KMS-11 (cell line): ENCODE data around the gene PCBD2.

Source experiments
- H2AFZ ChIP-seq: fragments of 200-600 bp; sonication (generic); 2 replicates; pipeline ENCODE4 v1.6.1; 2016; ENCODE audit warnings: antibody characterized with exemption, mixed run types, low read depth
- H3K27ac ChIP-seq: fragments of 200-600 bp; sonication (generic); 2 replicates; pipeline ENCODE4 v1.6.1; 2016; ENCODE audit warnings: mild to moderate bottlenecking, mixed run types
- H3K27me3 ChIP-seq: fragments of 200-600 bp; sonication (generic); 2 replicates; pipeline ENCODE4 v1.6.1; 2017; ENCODE audit warnings: mild to moderate bottlenecking, low read depth, mixed run types, moderate library complexity; ENCODE audit not compliant: insufficient read depth
- H3K36me3 ChIP-seq: fragments of 200-600 bp; sonication (generic); 2 replicates; pipeline ENCODE4 v1.6.1; 2017; ENCODE audit warnings: mild to moderate bottlenecking, mixed run types; ENCODE audit not compliant: insufficient read depth
- H3K4me1 ChIP-seq: fragments of 200-600 bp; sonication (generic); 2 replicates; pipeline ENCODE4 v1.6.1; 2016; ENCODE audit warnings: mild to moderate bottlenecking, low read depth, mixed run types; ENCODE audit not compliant: poor library complexity, severe bottlenecking
- H3K4me2 ChIP-seq: fragments of 200-600 bp; sonication (generic); 2 replicates; pipeline ENCODE4 v1.7.0; 2016; ENCODE audit warnings: mild to moderate bottlenecking, mixed run types
- H3K4me3 ChIP-seq: fragments of 200-600 bp; sonication (generic); IDR thresholded peaks from 2 replicates; pipeline ENCODE4 v1.6.1; 2017; ENCODE audit warnings: low read depth, low read length, mixed read lengths; ENCODE audit not compliant: insufficient read depth
- H3K79me2 ChIP-seq: fragments of 200-600 bp; sonication (generic); 2 replicates; pipeline ENCODE4 v1.6.1; 2016; ENCODE audit warnings: low read depth, mixed run types; ENCODE audit not compliant: insufficient read depth
- H3K9ac ChIP-seq: fragments of 200-600 bp; sonication (generic); 2 replicates; pipeline ENCODE4 v1.6.1; 2016; ENCODE audit warnings: mild to moderate bottlenecking, mixed run types
- H4K20me1 ChIP-seq: fragments of 200-600 bp; sonication (generic); 2 replicates; pipeline ENCODE4 v1.6.1; 2016; ENCODE audit warnings: mild to moderate bottlenecking, mixed run types; ENCODE audit not compliant: insufficient read depth
- TF ChIP-seq, protein P1 (sequence below): fragments of 200-600 bp; sonication (generic); conservative IDR thresholded peaks from 2 replicates; pipeline ENCODE4 v1.6.1; 2017; ENCODE audit warnings: low read depth, mild to moderate bottlenecking, antibody characterized with exemption, low read length, moderate library complexity, mixed read lengths

PCBD2 gene

DNA sequence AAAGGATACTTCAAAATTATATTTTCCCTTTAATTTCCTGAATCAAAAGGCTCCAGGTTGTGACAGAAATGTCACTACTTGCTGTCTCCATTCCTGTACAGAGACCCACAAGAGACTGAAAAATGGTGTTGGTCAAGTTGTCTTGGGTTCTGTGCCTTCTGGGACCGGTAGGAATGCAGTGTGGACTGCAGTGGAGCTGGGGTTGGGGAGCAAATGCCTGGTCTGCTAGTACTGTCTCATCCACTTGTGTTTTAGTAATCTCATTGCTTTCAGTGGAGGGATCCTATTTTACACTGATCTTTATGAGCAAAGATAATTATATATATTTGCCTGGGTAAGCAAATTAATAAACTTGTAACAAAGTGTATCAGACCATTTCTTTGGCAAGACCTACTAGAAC is 38.6 kb downstream of the PCBD2 start:
- no peak overlapping the region for H3K9ac ChIP-seq
- H3K4me2 ChIP-seq = no peak overlapping the region
- no peak overlapping the region for H2AFZ ChIP-seq

DNA sequence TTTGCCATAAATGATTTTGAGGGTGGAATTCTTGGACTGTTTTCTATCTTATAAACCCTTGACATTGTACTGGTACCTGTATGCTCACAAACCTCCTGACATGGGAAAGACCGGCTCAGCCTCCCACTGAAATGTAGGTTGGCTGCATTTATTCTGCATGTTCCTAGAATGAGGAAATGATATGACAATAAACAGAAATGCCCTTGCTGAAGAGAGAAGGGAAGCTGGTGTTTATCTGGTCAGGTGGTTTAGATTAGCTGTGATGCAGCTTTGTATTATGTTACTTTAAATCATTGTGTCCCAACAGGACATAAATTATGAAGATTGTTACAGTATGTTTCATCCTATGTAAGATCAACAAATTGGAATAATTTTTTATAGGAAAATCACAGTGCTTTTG is 39.7 kb downstream of the PCBD2 start:
- no peak overlapping the region for H3K27ac ChIP-seq
- H2AFZ ChIP-seq = no peak overlapping the region
- no peak overlapping the region for H3K4me3 ChIP-seq
- H3K4me2 ChIP-seq = no peak overlapping the region
- no peaks in the 10 kb centered on the region for H3K36me3 ChIP-seq
- no peaks in the 10 kb centered on the region for H3K79me2 ChIP-seq
- no peaks in the 10 kb centered on the region for H3K27me3 ChIP-seq
- no peaks in the 10 kb centered on the region for H4K20me1 ChIP-seq
- H3K9ac ChIP-seq = no peak overlapping the region
- H3K4me1 ChIP-seq = no peaks in the 10 kb centered on the region
- TF ChIP-seq, protein P1, sequence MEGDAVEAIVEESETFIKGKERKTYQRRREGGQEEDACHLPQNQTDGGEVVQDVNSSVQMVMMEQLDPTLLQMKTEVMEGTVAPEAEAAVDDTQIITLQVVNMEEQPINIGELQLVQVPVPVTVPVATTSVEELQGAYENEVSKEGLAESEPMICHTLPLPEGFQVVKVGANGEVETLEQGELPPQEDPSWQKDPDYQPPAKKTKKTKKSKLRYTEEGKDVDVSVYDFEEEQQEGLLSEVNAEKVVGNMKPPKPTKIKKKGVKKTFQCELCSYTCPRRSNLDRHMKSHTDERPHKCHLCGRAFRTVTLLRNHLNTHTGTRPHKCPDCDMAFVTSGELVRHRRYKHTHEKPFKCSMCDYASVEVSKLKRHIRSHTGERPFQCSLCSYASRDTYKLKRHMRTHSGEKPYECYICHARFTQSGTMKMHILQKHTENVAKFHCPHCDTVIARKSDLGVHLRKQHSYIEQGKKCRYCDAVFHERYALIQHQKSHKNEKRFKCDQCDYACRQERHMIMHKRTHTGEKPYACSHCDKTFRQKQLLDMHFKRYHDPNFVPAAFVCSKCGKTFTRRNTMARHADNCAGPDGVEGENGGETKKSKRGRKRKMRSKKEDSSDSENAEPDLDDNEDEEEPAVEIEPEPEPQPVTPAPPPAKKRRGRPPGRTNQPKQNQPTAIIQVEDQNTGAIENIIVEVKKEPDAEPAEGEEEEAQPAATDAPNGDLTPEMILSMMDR = no peak

More for the DNA sequence above, 38.6 kb downstream of the PCBD2 start:
- TF ChIP-seq, protein P1 = no peak
- H3K27me3 ChIP-seq = no peaks in the 10 kb centered on the region
- no peak overlapping the region for H3K4me3 ChIP-seq
- no peaks in the 10 kb centered on the region for H3K36me3 ChIP-seq
- H4K20me1 ChIP-seq = no peaks in the 10 kb centered on the region
- no peak overlapping the region for H3K27ac ChIP-seq
- peaks cover 3% of the 10 kb centered on the region for H3K4me1 ChIP-seq
- no peaks in the 10 kb centered on the region for H3K79me2 ChIP-seq

DNA sequence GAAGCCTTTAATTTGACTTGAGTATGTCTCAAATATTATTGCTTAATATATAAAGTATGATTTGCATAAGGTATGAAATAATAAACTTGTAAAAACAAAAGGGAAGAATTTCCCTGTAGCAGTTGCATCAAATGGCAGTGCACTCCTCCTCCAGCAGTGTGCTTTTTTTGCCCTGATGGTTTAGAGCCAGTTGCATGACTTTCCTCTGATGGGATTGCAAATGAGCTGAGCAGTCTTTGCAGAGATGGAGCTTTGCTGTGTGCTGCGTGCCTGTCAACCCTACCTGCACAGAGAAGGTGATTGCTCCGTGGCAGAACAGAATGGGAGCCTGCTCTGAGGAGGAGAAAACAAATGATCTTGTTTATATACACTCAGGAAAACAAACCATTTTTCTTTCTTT is 40.1 kb downstream of the PCBD2 start:
- H2AFZ ChIP-seq = no peak overlapping the region
- H3K4me2 ChIP-seq = no peak overlapping the region
- H4K20me1 ChIP-seq = no peaks in the 10 kb centered on the region
- H3K9ac ChIP-seq = no peak overlapping the region
- TF ChIP-seq, protein P1 = no peak
- no peak overlapping the region for H3K4me3 ChIP-seq
- no peak overlapping the region for H3K27ac ChIP-seq
- no peaks in the 10 kb centered on the region for H3K4me1 ChIP-seq
- H3K36me3 ChIP-seq = no peaks in the 10 kb centered on the region
- H3K27me3 ChIP-seq = no peaks in the 10 kb centered on the region
- H3K79me2 ChIP-seq = no peaks in the 10 kb centered on the region

DNA sequence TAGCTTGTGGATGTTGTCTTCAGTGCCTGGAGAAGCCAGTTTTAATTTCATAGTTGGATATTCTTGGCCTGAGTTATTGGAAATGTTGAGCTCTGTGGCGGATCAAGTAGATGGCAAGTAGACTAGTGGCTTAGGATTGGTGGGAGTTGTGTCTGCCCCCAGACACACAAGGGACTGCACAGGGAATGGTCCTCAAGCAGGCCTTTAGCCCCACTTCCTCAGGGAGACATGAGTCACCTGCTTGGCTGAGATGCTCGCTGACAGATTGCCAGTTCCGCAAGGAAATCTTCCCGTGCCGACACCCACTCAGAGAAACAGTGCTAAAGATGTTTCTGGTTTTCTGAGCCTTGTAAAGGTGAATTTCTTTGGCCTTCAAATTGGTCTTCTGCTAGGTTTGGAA is 44.0 kb downstream of the PCBD2 start:
- Histone ChIP-seq H3K79me2 (no peaks in the 10 kb centered on the region), H3K27me3 (no peaks in the 10 kb centered on the region), H3K4me1 (no peaks in the 10 kb centered on the region), H4K20me1 (no peaks in the 10 kb centered on the region), H3K36me3 (no peaks in the 10 kb centered on the region), H3K4me3 (no peak overlapping the region), H3K4me2 (no peak overlapping the region), H3K9ac (no peak overlapping the region), H3K27ac (no peak overlapping the region), H2AFZ (no peak overlapping the region)
- TF ChIP-seq, protein P1 = no peak
